Measurements from ENCODE around the gene IL1RAPL1.
A peak's percentile ranks its signal among the peaks of the same experiment; 100 is the strongest.
"Not testable (repeated sequence)": the region's sequence is repeated elsewhere in the genome, so short reads cannot be mapped to it uniquely, and the experiment has no call there.

The IL1RAPL1 gene

GRCh38 chrX:28638775-28639174 lies 51.5 kb downstream of the IL1RAPL1 start:
- DNase-seq = no peak

GRCh38 chrX:28639451-28639850 lies 52.2 kb downstream of the IL1RAPL1 start:
- DNase-seq = no peak

- no peak for DNase-seq
These were observed 62.3 kb downstream of the IL1RAPL1 start for GRCh38 chrX:28649541-28649940.

GRCh38 chrX:28651186-28651585 lies 63.9 kb downstream of the IL1RAPL1 start:
- DNase-seq = no peak

GRCh38 chrX:28659269-28659668 lies 72.0 kb downstream of the IL1RAPL1 start:
- DNase-seq = peak; percentile 2

GRCh38 chrX:28665778-28666177 lies 78.5 kb downstream of the IL1RAPL1 start:
- DNase-seq = no peak

- no peak for DNase-seq
These were observed 81.1 kb downstream of the IL1RAPL1 start for GRCh38 chrX:28668303-28668702.

- no peak for DNase-seq
These were observed 81.7 kb downstream of the IL1RAPL1 start for GRCh38 chrX:28668957-28669356.

GRCh38 chrX:28670074-28670473 lies 82.8 kb downstream of the IL1RAPL1 start:
- no peak for DNase-seq

GRCh38 chrX:28675173-28675572 lies 87.9 kb downstream of the IL1RAPL1 start:
- no peak for DNase-seq

GRCh38 chrX:28693101-28693500 lies 105.9 kb downstream of the IL1RAPL1 start:
- DNase-seq = no peak

- no peak for DNase-seq
These were observed 110.5 kb downstream of the IL1RAPL1 start for GRCh38 chrX:28697732-28698131.

- no peak for DNase-seq
These were observed 114.0 kb downstream of the IL1RAPL1 start for GRCh38 chrX:28701222-28701621.

- DNase-seq = no peak
These were observed 119.7 kb downstream of the IL1RAPL1 start for GRCh38 chrX:28706964-28707363.

GRCh38 chrX:28709421-28709820 lies 122.2 kb downstream of the IL1RAPL1 start:
- no peak for DNase-seq

- DNase-seq = no peak
These were observed 130.6 kb downstream of the IL1RAPL1 start for GRCh38 chrX:28717864-28718263.

- no peak for DNase-seq
These were observed 131.2 kb downstream of the IL1RAPL1 start for GRCh38 chrX:28718450-28718849.

- DNase-seq = no peak
These were observed 132.4 kb downstream of the IL1RAPL1 start for GRCh38 chrX:28719620-28720019.

- no peak for DNase-seq
These were observed 165.1 kb downstream of the IL1RAPL1 start for GRCh38 chrX:28752330-28752729.

GRCh38 chrX:28756175-28756574 lies 168.9 kb downstream of the IL1RAPL1 start:
- DNase-seq = no peak

GRCh38 chrX:28756647-28757046 lies 169.4 kb downstream of the IL1RAPL1 start:
- DNase-seq = no peak

GRCh38 chrX:28757290-28757689 lies 170.0 kb downstream of the IL1RAPL1 start:
- no peak for DNase-seq

GRCh38 chrX:28766561-28766960 lies 179.3 kb downstream of the IL1RAPL1 start:
- DNase-seq = not testable (repeated sequence)

GRCh38 chrX:28773807-28774206 lies 186.6 kb downstream of the IL1RAPL1 start:
- DNase-seq = no peak

GRCh38 chrX:28787206-28787605 lies 200.0 kb downstream of the IL1RAPL1 start:
- DNase-seq = no peak

- not testable (repeated sequence) for DNase-seq
These were observed 213.4 kb downstream of the IL1RAPL1 start for GRCh38 chrX:28800671-28801070.
